AG09309 (cell line): ENCODE data around the gene DARS2.

Source experiments
- DNase-seq: peaks from one replicate; pipeline ENCODE4 v3.0.0-alpha.2; 2010; ENCODE audit warnings: low read depth
- H3K4me3 ChIP-seq: 2 replicates; pipeline ENCODE4 v1.5.1; 2011; ENCODE audit warnings: mild to moderate bottlenecking, low read depth, low read length, moderate library complexity; ENCODE audit not compliant: control insufficient read depth
- TF ChIP-seq, protein P1 (sequence below): IDR thresholded peaks from 2 replicates; pipeline ENCODE4 v1.5.1; 2011; ENCODE audit warnings: mild to moderate bottlenecking, low read depth, low read length, inconsistent platforms; ENCODE audit not compliant: insufficient read depth, control insufficient read depth; ENCODE audit errors: missing control alignments

Gene DARS2

GRCh38 chr1:173903827-173904531 is 79.5 kb downstream of the DARS2 start:
- H3K4me3 ChIP-seq, result no peak overlapping the region
- no peak for DNase-seq
- TF ChIP-seq, protein P1, sequence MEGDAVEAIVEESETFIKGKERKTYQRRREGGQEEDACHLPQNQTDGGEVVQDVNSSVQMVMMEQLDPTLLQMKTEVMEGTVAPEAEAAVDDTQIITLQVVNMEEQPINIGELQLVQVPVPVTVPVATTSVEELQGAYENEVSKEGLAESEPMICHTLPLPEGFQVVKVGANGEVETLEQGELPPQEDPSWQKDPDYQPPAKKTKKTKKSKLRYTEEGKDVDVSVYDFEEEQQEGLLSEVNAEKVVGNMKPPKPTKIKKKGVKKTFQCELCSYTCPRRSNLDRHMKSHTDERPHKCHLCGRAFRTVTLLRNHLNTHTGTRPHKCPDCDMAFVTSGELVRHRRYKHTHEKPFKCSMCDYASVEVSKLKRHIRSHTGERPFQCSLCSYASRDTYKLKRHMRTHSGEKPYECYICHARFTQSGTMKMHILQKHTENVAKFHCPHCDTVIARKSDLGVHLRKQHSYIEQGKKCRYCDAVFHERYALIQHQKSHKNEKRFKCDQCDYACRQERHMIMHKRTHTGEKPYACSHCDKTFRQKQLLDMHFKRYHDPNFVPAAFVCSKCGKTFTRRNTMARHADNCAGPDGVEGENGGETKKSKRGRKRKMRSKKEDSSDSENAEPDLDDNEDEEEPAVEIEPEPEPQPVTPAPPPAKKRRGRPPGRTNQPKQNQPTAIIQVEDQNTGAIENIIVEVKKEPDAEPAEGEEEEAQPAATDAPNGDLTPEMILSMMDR, result no peak
